ENCODE measurements around the gene CLPTM1.

Gene CLPTM1

GRCh38 chr19:44908074-44908835, 46.9 kb upstream of the CLPTM1 start:
- TF ChIP-seq POU6F1 (CRISPR knock-in tag; IDR thresholded peaks at IDR 0.05; ENCODE audit: borderline replicate concordance, low read depth) (no peak), TSHZ2 (CRISPR knock-in tag; IDR thresholded peaks at IDR 0.05) (no peak), ZFP3 (CRISPR knock-in tag; IDR thresholded peaks at IDR 0.05) (no peak), CSDC2 (CRISPR knock-in tag; IDR thresholded peaks at IDR 0.05) (no peak), SNAI2 (CRISPR knock-in tag; IDR thresholded peaks at IDR 0.05) (no peak), ZNF565 (CRISPR knock-in tag; conservative IDR thresholded peaks at IDR 0.05; ENCODE audit: low read depth) (no peak), ZFP30 (CRISPR knock-in tag; IDR thresholded peaks at IDR 0.05) (no peak), GLIS3 (CRISPR knock-in tag; IDR thresholded peaks at IDR 0.05) (no peak), ZNF8 (CRISPR knock-in tag; IDR thresholded peaks at IDR 0.05) (no peak), RARB (CRISPR knock-in tag; IDR thresholded peaks at IDR 0.05) (no peak), CREB5 (CRISPR knock-in tag; IDR thresholded peaks at IDR 0.05; ENCODE audit: low read depth) (no peak), ESRRG (CRISPR knock-in tag; IDR thresholded peaks at IDR 0.05) (no peak), TOX (CRISPR knock-in tag; IDR thresholded peaks at IDR 0.05; ENCODE audit: borderline replicate concordance) (no peak), BACH2 (CRISPR knock-in tag; IDR thresholded peaks at IDR 0.05; ENCODE audit: borderline replicate concordance) (no peak), OSR1 (CRISPR knock-in tag; IDR thresholded peaks at IDR 0.05) (no peak), ZC3H10 (CRISPR knock-in tag; IDR thresholded peaks at IDR 0.05) (no peak)
- ATAC-seq, result no peak

GRCh38 chr19:44908836-44909261, 46.3 kb upstream of the CLPTM1 start:
- TF ChIP-seq ESRRG (CRISPR knock-in tag; IDR thresholded peaks at IDR 0.05), result no peak
- TF ChIP-seq PPARA (CRISPR knock-in tag; IDR thresholded peaks at IDR 0.05; ENCODE audit: borderline replicate concordance), result no peak
- no peak for TF ChIP-seq ARNTL (CRISPR knock-in tag; IDR thresholded peaks at IDR 0.05; ENCODE audit: borderline replicate concordance, low read depth)
- TF ChIP-seq TSHZ2 (CRISPR knock-in tag; IDR thresholded peaks at IDR 0.05), result no peak
- no peak for TF ChIP-seq ZNF565 (CRISPR knock-in tag; conservative IDR thresholded peaks at IDR 0.05; ENCODE audit: low read depth)
- TF ChIP-seq CREB5 (CRISPR knock-in tag; IDR thresholded peaks at IDR 0.05; ENCODE audit: low read depth), result no peak
- no peak for TF ChIP-seq ZNF8 (CRISPR knock-in tag; IDR thresholded peaks at IDR 0.05)
- TF ChIP-seq ZC3H10 (CRISPR knock-in tag; IDR thresholded peaks at IDR 0.05), result no peak
- TF ChIP-seq OSR1 (CRISPR knock-in tag; IDR thresholded peaks at IDR 0.05), result no peak
- no peak for TF ChIP-seq BACH2 (CRISPR knock-in tag; IDR thresholded peaks at IDR 0.05; ENCODE audit: borderline replicate concordance)
- ATAC-seq, result no peak

GRCh38 chr19:44909775-44910174, 45.4 kb upstream of the CLPTM1 start:
- no peak for ATAC-seq
- TF ChIP-seq ARNTL (CRISPR knock-in tag; IDR thresholded peaks at IDR 0.05; ENCODE audit: borderline replicate concordance, low read depth) (no peak), PATZ1 (CRISPR knock-in tag; IDR thresholded peaks at IDR 0.05; ENCODE audit: borderline replicate concordance) (no peak), ZNF70 (CRISPR knock-in tag; IDR thresholded peaks at IDR 0.05) (no peak), OSR1 (CRISPR knock-in tag; IDR thresholded peaks at IDR 0.05) (no peak), ZC3H10 (CRISPR knock-in tag; IDR thresholded peaks at IDR 0.05) (no peak), TCF4 (CRISPR knock-in tag; IDR thresholded peaks at IDR 0.05; ENCODE audit: borderline replicate concordance) (no peak), PPARA (CRISPR knock-in tag; IDR thresholded peaks at IDR 0.05; ENCODE audit: borderline replicate concordance) (no peak), BACH2 (CRISPR knock-in tag; IDR thresholded peaks at IDR 0.05; ENCODE audit: borderline replicate concordance) (no peak), ZNF8 (CRISPR knock-in tag; IDR thresholded peaks at IDR 0.05) (no peak), TSHZ2 (CRISPR knock-in tag; IDR thresholded peaks at IDR 0.05) (no peak)
